ENCODE data around the gene KRTAP10-12.
A peak's percentile ranks its signal among the peaks of the same experiment; 100 is the strongest.

KRTAP10-12 gene

DNA sequence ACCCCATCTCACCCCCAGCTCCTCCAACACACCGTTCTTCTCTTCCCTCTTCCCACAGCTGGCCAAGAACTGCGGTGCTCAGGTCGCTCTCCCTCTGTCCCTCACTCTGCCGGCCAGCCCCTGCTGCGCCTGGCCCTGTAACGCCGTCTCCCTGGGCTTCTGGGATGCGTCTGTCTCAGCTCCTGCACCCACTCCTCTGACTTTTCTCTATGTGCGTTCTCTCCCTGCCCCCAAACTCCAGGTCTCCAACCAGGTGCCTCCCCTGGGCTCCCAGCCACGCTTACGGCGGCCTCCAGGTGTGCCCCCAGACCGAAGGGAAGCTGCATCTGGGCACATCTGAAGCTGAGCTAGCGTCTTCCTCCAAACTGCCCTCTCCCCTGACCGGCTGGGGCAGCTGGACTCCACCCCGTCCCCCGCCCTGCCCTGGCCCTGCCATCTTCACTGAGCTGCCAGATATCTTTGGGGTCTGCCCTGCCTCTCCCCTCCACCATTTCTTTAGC, 2.6 kb downstream of the KRTAP10-12 start:
- DNase-seq (ENCODE audit: low spot score), result no peak

DNA sequence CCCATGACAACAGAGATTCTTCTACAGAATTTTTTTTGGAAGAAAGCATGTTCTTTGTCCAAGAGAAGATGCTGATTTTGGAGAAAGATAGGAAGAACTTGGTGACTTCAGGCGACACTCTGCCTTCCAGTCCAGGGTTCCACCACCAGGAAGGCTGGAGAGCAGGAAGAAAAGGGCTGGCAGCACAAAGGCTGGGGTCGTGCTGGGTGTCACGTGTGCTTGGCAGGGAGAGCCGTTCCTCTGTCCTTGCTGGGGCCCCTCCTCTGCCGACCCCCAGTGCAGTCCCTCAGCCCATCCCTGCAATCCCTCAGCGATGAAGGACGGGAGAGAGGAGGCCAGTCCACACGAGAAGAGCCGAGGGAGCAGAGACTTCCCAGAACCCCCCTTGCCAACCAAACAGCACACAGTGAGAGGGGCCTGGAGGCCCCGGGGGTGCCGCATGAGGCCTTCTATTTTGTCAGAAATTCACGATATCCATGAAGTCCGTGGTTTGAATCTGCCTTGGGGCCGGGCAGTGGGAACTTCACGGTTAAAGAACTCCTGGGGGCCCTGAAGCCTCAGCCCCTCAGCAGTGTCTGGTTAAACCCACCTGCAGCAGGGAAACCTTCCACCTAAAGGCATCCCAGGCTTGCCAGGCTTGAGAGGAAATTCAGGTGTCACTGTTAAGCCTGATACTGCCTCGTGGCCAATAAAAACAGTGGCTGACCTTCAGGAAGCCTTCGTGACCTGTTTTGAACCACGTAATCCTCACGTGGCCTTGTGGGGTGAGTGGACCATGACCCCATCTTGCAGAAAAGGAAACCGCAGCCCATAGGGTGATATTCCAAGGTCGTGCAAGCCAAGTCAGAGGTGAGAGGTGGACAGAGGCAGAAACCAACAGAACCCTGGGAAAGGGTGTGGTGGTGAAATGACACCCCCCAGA, 3.4 kb downstream of the KRTAP10-12 start:
- no peak for DNase-seq (ENCODE audit: low spot score)

DNA sequence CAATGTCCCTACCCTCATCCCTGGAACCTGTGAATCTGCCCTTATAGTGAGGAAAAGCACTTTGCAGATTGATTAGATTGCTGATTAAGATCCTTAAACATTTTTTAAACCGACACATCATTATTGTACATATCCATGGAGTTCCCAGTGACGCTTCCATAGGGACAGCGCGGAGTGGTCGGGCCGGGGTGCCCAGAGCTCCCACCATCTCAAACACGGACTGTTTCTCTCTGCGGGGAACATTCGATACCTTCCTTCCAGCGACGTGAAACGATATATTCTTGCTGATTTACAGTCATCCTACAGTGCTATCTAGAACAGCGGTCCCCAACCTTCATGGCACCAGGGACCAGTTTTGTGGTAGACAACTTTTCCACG, 4.0 kb downstream of the KRTAP10-12 start:
- DNase-seq (ENCODE audit: low spot score), result no peak

DNA sequence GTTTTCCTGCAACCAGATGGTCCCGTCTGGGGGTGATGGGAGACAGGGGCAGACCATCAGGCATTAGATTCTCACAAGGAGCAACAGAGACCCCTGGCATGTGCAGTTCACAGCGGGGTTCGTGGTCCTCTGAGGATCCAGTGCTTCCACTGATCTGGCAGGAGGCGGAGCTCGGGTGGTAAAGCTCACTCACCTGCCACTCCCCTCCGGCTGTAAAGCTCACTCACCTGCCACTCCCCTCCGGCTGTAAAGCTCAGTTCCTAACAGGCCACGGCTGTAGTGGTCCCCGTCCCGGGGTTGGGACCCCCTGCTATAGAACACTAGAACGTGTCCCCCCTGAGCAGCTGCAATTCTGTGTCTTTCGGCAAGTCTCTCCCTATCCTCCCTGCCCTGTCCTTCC, 4.6 kb downstream of the KRTAP10-12 start:
- DNase-seq (ENCODE audit: low spot score), result no peak

DNA sequence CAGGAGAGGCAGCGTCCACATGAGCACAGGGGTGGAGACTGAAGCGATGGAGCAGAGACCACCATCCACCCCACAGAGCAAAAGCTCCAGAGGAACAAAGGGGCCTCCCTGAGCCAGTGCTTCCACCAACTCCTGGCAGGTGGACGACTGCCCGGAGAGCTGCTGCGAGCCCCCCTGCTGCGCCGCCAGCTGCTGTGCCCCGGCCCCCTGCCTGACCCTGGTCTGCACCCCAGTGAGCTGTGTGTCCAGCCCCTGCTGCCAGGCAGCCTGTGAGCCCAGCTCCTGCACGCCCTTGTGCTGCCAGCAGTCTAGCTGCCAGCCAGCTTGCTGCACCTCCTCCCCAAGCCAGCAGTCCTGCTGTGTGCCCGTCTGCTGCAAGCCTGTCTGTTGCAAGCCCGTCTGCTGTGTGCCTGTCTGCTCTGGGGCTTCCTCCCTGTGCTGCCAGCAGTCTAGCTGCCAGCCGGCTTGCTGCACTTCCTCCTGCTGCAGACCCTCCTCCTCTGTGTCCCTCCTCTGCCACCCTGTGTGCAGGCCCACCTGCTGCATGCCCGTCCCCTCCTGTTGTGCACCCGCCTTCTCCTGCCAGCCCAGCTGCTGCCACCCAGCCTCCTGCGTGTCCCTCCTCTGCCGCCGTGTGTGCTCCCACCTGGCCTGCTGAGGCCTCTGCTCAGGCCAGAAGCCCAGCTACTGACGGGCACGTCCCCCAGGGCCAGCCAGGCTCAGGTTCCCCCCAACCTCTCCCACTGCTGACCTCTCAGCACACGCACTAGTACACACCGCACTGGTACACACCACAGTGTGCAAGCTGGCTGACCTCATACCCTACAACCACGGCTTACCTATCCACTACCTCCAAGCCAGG, 5.4 kb downstream of the KRTAP10-12 start:
- DNase-seq (ENCODE audit: low spot score), result no peak

DNA sequence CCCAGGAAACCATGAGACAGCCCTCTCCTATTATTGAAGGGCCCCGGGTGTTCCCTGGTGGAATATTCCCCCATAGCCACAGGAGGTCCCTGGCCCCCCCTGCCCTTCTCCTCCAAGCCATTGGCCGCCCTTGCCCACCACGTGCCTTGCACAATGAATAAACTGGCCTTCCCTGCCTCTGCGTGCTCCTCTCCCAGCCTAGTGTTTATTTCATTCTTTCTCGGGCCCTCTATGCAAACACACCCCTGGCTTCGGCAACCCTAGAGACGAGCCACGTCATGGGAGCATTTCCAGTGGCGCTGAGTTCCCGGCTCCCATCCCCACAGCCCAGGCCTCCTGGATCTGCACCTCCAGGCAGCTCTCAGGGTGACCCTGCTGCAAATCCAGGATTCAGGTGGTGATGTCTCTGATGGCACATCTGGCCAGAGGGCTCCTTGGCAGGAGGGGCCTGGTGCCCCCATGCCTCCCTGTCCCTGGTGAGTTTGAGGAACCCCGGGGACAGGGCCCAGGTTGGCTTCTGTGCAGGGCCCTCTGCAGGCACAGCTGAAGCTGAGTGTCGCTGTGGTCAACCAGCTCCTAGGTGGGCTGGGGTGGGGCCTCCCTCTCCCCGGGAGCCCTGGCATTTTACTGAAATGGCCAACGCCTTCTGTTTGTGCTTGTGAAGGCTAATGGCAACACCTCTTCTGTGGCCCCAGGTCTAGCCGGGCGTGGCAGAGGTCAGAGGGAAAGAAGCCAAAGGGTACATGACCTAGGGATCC, 6.2 kb downstream of the KRTAP10-12 start:
- no peak for DNase-seq (ENCODE audit: low spot score)

DNA sequence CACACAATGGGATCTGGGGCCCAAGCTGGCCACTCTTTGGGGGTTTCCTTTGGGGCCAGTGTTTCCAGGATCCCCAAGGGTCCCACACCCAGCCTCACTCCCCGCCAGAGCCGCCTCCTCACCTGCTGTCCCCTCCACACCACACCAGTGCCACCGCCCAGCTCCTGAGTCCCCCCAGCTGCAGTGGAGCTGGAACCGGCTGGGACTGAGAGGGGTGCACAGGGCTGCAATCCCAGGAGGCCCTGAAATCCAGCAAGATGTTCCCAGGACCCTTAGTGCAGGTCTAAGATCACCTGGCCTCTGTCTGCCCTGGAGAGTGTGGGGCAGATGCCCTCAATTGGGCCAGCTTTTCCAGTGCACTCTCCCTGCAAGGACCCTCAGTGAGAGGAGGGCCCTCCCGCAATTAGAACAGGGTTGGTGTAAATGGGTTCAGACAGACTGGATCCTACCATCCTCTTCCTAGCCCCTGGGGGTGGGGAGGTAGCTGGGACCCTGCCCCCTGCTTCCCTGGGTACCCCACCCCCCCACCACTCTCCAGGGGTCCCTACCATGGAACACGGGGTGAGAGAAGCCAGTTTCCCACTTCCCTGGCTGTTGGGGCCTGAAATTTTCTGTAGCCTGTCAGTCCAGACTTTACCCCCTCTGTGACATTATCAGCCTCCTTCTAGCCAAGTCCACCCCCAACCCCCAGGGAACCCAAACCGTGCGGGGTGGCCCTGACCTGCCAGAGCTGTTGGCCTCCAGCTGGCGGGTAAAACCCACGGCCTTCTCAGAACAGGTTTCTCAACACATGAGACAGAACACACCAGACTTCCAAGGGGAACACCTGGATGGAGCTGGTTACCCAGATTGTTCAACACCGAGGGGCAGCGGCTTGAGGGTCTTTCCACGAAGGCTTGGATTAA, 7.0 kb downstream of the KRTAP10-12 start:
- DNase-seq (ENCODE audit: low spot score), result no peak

DNA sequence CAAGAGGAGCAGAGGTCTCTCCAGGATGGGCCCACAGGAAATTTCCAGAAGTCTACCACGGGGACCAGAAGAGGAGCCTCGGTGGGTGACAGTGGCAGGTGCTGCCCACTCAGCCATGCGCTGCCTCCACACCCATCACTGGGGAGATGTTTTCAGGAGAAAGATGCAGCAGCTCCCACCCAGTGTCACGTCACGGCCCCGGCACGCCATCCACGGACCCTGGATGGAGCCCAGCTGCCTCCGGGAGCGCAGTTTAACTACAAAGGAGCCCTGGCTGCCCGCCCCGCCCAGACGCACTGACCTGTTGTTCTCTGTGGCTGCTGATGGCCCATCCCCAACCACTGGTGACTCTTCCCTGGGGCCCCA, 7.6 kb downstream of the KRTAP10-12 start:
- DNase-seq (ENCODE audit: low spot score), result no peak

DNA sequence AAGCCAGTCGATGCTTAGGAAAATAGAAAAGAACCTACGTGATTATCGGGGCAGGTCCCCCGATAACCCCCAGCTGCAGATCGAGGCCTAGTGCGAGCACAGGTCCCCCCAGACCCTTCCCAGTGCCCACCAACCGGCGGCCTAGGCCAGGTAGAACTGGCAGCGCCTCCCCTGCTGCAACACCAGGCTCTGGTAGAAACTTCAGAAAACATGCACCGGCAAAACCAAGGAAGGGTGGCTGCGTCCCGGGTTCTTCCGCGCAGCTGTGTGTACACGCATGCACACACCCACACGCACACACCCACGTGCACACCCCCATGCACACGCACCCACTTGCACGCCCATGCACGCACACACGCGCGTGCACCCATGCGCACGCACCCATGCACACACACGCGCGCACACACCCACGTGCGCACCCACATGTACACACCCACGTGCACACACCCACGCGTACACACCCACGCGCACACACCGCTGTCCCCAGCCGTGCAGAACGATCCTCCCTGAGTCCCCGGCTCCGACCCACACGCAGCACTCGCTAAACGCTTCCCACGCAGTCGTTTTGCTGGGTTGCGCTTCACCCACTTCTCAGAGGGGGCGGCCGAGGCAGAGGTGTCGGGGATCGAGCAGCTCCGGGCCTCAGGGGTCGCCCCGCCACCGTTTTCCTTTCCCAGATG, 9.2 kb downstream of the KRTAP10-12 start:
- no peak for DNase-seq (ENCODE audit: low spot score)

DNA sequence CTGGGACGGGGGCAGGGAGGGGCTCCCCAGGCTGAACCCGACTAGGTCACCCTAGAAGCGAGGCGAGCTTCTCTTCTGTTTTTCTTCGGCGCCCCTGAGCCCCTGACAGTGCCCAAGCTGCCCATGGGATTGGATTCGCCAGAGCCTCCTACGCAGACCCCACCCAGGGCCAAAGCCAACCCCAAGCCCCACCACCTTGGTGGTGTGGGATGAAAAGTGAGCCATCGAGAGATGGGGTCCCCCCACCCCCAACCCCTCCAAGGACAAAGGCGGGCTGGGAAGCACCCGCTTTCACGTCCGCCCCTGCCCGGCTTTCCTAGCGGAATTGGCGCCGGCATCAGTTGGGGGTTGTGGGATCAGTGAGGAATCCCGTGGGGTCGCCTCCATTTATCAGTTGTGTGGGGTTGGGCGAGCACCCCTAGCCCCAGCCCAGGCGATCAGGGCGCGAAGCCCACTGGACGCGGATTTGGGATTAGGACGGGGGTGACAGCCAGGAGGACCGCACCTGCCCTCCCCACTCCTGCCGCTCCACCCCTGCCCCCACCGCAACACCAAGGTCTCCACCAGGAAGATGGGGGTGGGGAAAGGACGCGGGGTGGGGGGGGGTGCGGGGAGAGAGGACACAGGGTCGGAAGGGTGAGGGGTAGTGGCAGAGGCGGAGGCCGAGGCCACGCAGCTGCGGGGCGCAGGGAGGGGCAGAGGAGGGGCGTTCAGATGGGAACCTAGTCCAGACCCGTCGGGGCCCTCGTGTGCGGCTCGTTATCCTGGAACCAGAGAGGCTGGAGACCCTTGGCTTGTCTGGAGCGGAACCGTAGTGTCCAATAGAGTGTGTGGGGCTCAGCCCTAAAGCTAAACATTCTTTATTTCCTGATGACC, 10.0 kb downstream of the KRTAP10-12 start:
- DNase-seq (ENCODE audit: low spot score), result no peak

DNA sequence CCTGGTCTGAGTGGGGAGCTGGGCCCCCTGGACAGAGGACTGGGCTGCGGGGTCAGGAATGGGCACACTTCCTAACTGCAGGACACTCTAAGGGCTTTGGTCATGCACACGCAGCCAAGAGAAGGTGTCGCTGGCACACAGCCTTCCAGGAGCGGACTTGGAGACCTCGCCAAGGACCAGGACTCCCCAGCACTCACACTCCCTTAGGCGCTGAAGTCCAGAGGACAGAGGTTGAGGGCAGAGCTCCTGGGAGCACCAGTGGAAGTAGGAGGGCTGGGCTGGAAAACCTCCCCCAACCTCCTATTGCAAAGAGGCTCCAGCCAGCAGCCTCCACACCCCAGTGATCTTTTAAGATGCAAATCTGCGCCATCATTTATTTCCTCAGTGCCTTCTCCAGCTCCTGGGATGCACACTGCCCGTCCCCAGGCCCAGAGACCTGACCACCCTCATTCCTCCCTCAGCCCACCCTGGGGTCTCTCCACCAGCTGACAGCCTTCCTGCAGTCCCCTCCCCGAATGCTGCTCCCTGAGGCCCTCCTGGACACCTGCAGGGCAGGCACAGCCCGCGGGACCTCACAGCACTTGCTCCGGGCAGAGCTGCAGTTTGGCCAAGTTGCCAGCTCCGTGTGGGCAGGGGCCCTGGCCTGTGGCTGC, 11.4 kb downstream of the KRTAP10-12 start:
- no peak for DNase-seq (ENCODE audit: low spot score)

DNA sequence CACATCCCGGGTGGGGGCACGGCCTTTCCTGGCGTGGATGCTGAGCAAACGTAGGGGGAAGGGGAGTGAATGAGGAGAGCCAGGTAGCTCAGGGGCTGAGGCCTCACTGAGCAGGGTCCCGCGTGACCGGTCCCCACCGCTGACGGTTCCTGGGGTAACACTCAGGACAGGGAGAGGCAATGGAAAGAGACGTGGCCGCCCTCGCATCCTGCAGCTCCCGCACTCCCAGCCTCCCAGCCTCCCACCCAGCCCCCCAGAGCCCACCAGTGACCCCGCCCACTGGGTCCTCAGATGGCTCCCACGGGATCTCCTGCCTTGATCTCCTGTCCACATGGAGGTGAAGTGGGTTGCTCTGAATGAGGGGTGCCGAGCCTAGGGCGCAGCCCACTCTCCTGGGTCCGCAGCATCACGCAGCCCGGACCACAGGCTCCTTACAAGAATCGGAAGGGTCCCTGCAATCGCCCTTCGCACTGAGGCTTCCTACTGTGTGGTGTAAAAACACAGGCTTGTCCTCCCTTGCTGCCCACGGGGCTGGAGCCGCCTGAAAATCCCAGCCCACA, 12.0 kb downstream of the KRTAP10-12 start:
- DNase-seq (ENCODE audit: low spot score), result no peak

DNA sequence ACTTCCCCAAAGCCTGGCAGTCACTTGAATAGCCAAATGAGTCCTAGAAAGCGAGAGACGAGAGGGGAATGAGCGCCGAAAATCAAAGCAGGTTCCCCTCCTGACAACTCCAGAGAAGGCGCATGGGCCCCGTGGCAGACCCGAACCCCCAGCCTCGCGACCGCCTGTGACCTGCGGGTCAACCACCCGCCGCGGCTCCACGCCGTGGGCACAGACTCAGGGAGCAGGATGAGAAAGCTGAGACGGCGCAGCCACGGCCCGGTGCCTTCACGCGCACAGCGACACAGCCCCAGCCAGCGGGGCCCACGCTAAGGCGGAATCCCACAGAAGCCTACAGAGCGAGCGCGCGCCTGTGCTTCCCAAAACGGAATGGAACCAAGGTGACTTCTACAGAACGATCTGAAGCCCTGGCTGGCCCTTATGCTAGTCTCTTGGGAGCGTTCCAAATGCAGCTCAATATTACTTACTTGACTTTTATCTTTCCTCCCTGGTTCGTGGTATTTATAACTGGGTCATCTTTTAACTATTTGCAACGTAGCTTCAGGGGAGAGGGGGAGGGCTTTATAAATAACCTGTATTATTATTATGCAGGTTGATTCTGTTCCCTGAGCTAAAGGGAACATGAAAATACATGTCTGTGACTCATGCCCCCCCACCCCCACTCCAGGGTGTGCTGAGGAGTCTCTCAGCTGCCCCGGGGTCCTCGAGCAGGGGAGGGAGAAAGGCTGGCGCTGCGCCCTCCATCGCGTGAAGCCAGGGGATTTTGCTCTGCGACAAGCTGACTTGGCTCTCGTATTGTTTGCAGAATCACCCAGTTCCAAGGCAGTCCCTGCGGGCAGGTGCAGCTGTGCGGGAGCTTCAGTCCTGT, 12.7 kb downstream of the KRTAP10-12 start:
- DNase-seq (ENCODE audit: low spot score), result no peak

DNA sequence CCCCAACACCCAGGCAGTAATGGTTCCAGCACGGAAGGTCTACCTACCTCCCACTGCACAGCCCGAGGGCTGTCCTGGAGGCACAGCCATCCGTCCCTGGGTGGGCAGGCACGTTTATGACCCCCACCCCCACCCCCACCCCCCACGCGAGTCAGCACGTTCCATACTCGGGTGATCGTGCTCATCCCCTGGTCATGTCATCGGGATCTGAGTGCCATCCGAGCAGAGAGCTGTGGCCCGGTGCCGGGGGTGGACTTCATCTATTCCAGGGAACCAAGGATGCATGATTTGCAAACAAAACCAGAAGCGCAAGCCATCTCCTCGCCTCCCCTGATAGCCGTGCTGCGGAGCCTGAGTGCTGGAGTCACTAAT, 13.3 kb downstream of the KRTAP10-12 start:
- DNase-seq (ENCODE audit: low spot score), result no peak

DNA sequence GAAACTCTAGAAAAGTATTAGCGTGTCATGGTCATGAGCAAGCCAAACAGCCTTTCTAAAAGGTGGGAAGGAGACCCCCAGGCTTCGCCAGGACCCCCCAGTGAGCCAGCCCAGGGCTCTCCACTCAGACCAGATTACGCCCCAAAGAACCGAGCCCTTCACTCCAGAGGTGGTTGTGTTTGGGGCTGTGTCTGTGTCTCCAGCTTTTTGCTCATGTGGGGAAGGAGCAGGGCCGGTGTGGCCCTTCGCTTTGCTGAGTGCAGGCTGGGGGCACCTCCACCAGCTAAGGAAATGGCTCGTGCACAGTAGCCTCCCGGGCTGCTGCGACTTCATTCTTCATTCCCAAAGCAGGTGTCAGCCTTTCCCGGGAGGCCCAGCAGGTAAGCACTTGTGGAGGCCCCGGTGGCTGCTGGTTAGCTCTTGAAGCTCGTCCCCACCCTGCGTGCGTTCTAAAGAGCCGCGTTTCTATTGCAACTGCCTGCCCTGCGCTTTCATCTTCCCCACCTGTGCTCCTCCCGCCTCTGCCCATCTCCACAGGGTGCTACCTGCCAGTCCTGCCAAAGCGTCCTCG, 13.9 kb downstream of the KRTAP10-12 start:
- DNase-seq (ENCODE audit: low spot score), result peak; percentile 92

DNA sequence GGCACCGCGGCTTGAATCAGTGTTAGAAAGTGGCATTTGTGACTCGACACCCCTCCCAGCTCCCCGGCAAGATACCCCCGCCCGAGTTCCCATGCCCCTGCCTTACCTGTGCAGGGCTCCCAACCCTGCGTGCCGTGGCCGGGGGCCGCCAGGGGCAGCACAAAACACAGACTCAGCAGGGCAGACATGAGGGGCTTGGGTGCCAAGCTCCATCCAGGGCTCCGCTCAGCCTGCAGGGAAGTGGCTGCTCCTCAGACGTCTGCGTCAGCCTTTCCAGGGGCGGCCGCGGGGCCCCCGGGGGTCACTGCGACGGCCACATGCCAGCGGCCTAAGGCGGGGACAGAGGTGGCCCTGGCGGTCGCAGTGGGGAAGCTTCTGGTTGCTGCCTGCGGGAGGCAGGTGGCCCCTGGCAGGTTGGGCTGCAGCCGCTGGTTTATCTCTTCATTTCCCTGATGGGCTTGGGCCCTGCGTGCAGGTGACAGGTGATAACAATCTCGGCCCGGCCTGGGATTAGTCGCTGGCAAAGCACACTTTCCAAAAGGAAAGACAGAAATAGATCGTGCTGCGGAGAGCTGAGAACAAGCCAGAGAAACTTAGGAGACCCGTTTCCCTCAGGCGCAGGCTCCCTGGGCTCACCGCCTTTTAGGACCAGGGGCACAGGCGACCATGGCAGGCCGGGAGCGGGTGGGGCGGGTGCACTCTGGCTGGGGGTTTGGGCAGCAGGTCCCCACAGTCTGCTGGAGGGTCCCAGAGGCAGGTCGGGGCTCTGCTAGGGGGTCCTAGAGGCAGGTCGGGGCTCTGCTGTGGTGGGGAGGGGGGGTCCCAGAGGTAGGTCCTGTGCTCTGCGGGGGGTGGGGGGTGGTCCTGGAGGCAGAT, 14.6 kb downstream of the KRTAP10-12 start, which contains the start of gene TSPEAR:
TSS of gene TSPEAR (minus strand) at position 246 of the 876 bp plus-strand sequence. CDS start at position 188, 58 bp downstream.
- DNase-seq (ENCODE audit: low spot score), result peak; percentile 65
